Inferior parietal cortex (tissue), 1 donor: ENCODE measurements around the gene SEMG2.

Source experiments
- DNase-seq: peaks from one replicate; pipeline ENCODE4 v3.0.0-alpha.2; 2016; ENCODE audit errors: extremely low spot score

The SEMG2 gene

GRCh38 chr20:45229264-45230056, 8.3 kb downstream of the SEMG2 start:
- no peak for DNase-seq

DNA sequence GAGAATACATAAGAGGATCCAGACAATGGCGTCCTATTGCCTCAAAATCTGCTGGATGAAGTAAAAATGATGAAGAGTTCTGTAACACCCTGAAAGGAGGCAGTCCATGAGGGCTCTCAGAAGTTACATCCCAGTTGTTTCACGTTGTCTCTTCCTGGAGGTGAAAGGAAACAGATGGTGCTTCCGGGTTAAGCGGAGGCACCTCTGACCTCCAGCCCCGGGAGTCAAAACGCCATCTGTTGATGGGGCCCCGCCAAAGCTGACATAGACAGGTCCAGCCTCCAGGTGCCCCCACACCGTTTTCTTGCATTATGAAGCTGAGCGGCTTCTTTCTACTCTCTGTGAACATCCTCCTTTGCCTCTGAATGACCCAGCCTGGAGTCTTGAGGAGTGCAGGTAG, 9.5 kb downstream of the SEMG2 start:
- no peak for DNase-seq

DNA sequence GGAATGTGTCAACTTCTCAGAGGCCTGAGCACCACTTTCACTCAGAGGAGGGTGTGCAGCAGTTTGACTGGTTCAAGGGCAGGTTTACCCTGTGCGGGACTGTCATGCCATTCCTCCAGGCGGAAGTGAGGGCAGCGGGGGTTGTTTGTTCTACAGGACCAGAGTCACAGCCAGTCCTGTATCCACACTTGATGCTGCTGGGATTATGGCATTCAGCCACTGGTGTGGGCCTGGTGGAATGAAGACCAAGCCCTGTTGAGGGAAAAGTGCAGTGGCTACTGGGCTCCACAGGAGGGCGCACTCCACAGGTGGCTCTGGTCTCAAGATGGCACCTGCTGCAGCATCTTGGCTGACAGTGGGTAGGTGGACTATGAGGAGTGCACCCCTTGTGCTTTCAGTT, 14.8 kb downstream of the SEMG2 start:
- DNase-seq, result no peak

DNA sequence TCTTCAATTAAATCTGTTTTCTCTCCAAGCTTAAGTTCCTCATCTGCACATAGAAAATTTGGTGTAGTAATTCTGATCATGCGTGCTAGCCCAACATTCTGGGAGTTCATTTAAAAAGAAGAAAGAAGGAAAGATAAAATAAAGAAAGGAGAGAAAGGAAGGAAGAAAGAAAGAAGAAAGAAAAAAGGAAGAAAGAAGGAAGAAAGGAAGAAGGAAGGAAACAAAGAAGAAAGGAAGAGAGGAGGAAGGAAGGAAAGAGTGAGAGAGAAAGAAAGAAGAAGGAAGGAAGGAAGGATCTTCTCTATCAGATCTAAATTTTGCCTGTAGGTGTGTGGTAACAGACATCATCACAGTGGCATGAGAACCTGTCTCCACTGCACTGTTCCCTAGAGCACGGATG, 17.0 kb downstream of the SEMG2 start:
- DNase-seq, result no peak

DNA sequence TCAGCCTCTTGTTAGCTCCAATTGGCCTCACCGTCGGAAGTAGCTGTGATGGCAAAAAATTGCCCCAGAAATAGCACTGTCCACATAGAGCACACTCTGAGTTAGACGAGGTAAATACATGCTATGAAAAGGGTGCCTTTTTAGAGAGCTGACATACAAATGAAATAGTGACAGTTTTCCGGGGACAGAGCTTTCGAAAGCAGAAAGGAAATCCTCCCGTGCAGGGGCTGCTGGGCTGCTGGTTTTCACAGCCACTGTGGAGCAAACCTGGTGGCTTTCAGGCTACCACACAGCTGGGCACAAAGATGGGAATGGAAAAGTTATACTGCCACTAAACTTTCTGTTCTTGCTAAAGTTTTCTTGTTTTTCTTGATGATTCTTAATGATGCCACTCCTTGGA, 24.9 kb downstream of the SEMG2 start:
- DNase-seq, result no peak

GRCh38 chr20:45247865-45248264, 26.7 kb downstream of the SEMG2 start:
- no peak for DNase-seq

DNA sequence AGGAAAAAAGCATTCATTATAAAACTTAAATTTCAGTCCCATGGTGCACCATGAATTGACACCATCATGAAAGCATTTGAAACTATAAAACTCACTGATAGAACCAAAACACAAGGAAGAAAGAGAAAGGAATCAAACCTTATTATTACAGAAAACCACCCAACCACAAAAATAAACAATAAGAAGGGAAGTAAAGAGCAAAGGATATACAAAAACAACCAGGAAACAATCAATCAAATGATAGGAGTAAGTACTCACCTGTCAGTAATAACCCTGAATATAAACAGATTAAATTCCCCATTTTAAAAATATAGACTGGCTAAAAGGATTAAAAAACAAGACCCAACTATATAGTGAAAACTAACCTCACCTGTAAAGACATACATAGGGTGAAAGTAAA, 27.4 kb downstream of the SEMG2 start:
- no peak for DNase-seq

GRCh38 chr20:45251884-45252560, 30.8 kb downstream of the SEMG2 start:
- no peak for DNase-seq

GRCh38 chr20:45253261-45253660, 32.1 kb downstream of the SEMG2 start:
- no peak for DNase-seq

- DNase-seq, result no peak
Measured at GRCh38 chr20:45254383-45255262, 33.5 kb downstream of the SEMG2 start, which contains the start of gene SLPI. Gene SLPI (minus strand): TSS chr20:45254564. CDS start chr20:45254543, 21 bp downstream.

GRCh38 chr20:45257161-45257560, 36.0 kb downstream of the SEMG2 start:
- no peak for DNase-seq

- no peak for DNase-seq
Measured at GRCh38 chr20:45257711-45258110, 36.5 kb downstream of the SEMG2 start.

- DNase-seq, result no peak
Measured at GRCh38 chr20:45258259-45258658, 37.1 kb downstream of the SEMG2 start.

DNA sequence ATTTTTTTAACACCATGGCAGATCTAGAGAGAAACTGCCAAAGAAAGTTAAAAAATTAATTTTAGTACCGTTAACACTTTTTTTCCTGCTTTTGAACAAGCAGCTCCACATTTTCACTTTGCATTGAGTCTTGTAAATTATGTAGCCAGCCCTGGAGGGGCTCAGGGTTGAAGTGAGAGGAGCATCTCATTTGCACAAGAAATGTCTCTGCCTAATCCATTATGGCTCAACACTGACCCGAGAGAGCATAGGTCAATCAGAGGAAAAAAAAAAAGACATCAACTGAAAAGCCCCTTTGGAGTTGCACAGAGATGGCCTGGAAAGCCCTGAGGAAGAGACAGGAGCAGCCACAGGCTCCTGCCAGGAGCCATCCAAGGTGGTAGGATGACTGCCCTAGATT, 37.5 kb downstream of the SEMG2 start:
- DNase-seq, result no peak

- DNase-seq, result no peak
Measured at GRCh38 chr20:45263556-45264266, 42.5 kb downstream of the SEMG2 start.

- no peak for DNase-seq
Measured at GRCh38 chr20:45266977-45267376, 45.8 kb downstream of the SEMG2 start.

DNA sequence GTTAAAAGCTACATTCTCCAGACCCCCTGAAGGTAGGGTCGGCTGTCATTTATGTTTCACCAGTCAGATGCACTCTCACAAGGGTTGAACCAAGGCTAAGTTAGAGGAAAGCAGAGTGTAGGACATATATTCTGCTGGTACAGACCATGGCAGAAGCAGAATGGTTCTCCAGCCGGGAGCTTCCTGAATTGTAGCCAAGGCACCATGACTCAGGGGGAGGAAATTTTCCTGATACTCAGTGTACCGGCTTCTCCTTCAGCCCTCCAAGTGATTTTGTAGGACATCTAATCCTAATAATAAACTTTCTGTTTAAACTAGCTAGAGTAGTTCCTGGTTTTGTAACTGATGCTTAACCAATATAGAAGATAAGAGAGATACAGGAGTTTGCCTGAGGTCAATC, 47.4 kb downstream of the SEMG2 start:
- DNase-seq, result no peak

GRCh38 chr20:45269056-45269455, 47.9 kb downstream of the SEMG2 start:
- no peak for DNase-seq

GRCh38 chr20:45269754-45270270, 48.6 kb downstream of the SEMG2 start:
- no peak for DNase-seq
